ENCODE measurements around the gene PCP4. TPM values are rescaled to one million over a fixed set of nuclear protein-coding genes. Genes with fewer than 3 reads are reported as not detected.

PCP4 gene
- total and polyA plus RNA-seq, 2 donors (not counting 3 experiments of a cell fraction or from before 2014, with no cell fraction given), result not detected

DNA sequence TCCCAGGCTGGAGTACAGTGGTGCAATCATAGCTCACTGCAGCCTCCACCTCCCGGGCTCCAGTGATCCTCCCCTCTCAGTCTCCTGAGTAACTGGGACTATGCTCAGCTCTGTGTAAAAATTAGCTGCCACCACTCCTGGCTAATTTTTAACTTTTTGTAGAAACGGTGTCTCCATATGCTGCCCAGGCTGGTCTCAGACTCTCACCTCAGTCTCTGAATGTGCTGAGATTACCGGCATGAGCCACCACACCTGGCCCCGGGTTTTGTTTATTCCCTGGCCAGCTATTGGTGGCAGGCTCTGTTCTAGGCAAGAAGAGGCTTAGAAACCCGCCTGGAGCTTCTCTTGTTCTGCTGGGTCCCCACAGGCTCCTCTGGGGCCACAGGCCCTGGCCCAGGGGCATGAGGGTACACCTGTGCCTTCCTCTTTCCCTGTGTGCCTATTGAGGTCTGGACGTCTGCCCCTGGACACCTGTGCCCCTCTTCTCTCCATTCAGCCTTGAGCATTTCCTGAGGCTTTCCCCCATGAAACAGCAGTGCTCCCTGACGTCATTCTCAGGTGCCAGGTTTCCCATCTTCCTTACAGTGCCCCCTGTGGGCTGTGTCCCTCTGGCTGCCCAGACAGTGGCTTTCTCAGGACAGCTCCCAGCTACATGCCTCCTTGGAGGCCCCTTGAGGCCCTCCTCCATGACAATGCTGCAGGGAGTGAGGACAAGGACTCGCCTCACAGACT lies 57.5 kb downstream of the PCP4 start:
- dilution Hi-C loops (cut with MboI; ENCODE audit: extremely low pct_ligation_motif_present, low sequenced_read_pairs) (no loop called here), intact Hi-C loops (cut with micrococcal nuclease) (no loop called here)
- peaks cover 4% of the 10 kb centered on the region for H3K9me3 ChIP-seq (replicated peaks; ENCODE audit: control insufficient read depth, insufficient read depth, low read length)

DNA sequence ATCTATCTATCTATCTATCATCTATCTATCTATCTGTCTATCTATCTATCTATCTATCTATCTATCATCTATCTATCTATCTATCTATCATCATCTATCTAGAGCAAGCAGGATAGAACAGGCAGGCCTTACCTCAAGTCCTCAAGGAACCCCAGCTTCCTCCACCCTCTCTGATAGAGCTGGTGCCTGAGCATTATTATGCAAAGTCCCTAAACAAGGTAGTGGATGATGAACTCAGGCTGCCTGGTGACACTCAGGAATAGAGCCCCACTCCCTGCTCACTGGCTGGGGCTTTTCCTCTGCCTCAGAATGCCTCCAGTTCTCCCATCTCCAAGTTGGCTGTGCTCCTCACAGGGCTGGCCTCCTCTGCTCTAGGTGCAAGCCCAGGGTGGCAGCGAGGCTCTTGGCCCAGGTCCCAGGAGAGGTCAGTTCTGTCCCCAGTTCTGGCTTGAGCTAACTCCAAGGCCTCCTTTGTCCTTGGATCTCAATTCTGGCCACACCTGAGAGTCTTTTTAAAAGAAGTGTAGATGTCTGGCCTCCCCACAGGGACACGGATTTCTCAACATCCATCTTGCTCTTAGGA lies 60.2 kb downstream of the PCP4 start:
- DNase-seq (ENCODE audit: low read depth, low spot score), result no peak
- FAIRE-seq, result no peak
- Histone ChIP-seq H3K27ac (ENCODE audit: insufficient read depth, low read depth, low read length) (no peak overlapping the region), H3K79me2 (ENCODE audit: control insufficient read depth, insufficient read depth, low read length) (no peaks in the 10 kb centered on the region), H2AFZ (ENCODE audit: low read depth, low read length) (no peak overlapping the region), H4K20me1 (replicated peaks; ENCODE audit: control insufficient read depth, extremely low read depth, insufficient read depth, low read length) (no peaks in the 10 kb centered on the region), H3K9me3 (replicated peaks; ENCODE audit: control insufficient read depth, insufficient read depth, low read length) (peaks cover 7% of the 10 kb centered on the region), H3K36me3 (ENCODE audit: control insufficient read depth in 2 of 2, extremely low read depth in 1 of 2, insufficient read depth in 2 of 2, low read length in 2 of 2) (no peaks in the 10 kb centered on the region), H3K9ac (replicated peaks; ENCODE audit: extremely low read depth, insufficient read depth, low read length) (no peak overlapping the region), H3K27me3 (ENCODE audit: control insufficient read depth in 2 of 2, insufficient read depth in 2 of 2, low read length in 2 of 2) (no peaks in the 10 kb centered on the region), H3K4me3 (replicated peaks in 1 of 3; ENCODE audit: insufficient read depth in 1 of 3, low read depth in 1 of 3, low read length in 3 of 3) (no peak overlapping the region), H3K9me1 (replicated peaks; ENCODE audit: control insufficient read depth, extremely low read depth, insufficient read depth, low read length) (no peaks in the 10 kb centered on the region), H3K4me2 (ENCODE audit: insufficient read depth, low read length) (no peak overlapping the region), H3K4me1 (ENCODE audit: control insufficient read depth, extremely low read depth, insufficient read depth, low read length) (no peaks in the 10 kb centered on the region)
- TF ChIP-seq MYC (IDR thresholded peaks at IDR 0.05; ENCODE audit: low read depth, low read length) (no peak), GATA2 (IDR thresholded peaks at IDR 0.05; ENCODE audit: insufficient read depth, insufficient read length, low read depth, low read length) (no peak), POLR2A (IDR thresholded peaks at IDR 0.05; ENCODE audit: low read depth, low read length) (no peak), JUN (IDR thresholded peaks at IDR 0.05; ENCODE audit: borderline replicate concordance, insufficient read depth, insufficient read length, low read depth) (no peak)
- TF ChIP-seq, protein P1, sequence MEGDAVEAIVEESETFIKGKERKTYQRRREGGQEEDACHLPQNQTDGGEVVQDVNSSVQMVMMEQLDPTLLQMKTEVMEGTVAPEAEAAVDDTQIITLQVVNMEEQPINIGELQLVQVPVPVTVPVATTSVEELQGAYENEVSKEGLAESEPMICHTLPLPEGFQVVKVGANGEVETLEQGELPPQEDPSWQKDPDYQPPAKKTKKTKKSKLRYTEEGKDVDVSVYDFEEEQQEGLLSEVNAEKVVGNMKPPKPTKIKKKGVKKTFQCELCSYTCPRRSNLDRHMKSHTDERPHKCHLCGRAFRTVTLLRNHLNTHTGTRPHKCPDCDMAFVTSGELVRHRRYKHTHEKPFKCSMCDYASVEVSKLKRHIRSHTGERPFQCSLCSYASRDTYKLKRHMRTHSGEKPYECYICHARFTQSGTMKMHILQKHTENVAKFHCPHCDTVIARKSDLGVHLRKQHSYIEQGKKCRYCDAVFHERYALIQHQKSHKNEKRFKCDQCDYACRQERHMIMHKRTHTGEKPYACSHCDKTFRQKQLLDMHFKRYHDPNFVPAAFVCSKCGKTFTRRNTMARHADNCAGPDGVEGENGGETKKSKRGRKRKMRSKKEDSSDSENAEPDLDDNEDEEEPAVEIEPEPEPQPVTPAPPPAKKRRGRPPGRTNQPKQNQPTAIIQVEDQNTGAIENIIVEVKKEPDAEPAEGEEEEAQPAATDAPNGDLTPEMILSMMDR (IDR thresholded peaks at IDR 0.05; ENCODE audit: extremely low read depth in 1 of 2, insufficient read depth in 1 of 2, low read depth in 1 of 2, low read length in 2 of 2), result no peak
- no TSS peak for BruUV-seq (replicated peaks)
- intact Hi-C loops (cut with micrococcal nuclease), result no loop called here
- dilution Hi-C loops (cut with MboI; ENCODE audit: extremely low pct_ligation_motif_present, low sequenced_read_pairs), result no loop called here
- CTCF ChIA-PET, result no interaction called here
- POLR2A ChIA-PET, result no interaction called here

More for the DNA sequence above, 57.5 kb downstream of the PCP4 start:
- no peak overlapping the region for H3K27ac ChIP-seq (ENCODE audit: insufficient read depth, low read depth, low read length)
- H3K79me2 ChIP-seq (ENCODE audit: control insufficient read depth, insufficient read depth, low read length), result no peaks in the 10 kb centered on the region
- H3K4me3 ChIP-seq (replicated peaks in 1 of 3; ENCODE audit: insufficient read depth in 1 of 3, low read depth in 1 of 3, low read length in 3 of 3), result no peak overlapping the region
- H3K36me3 ChIP-seq (ENCODE audit: control insufficient read depth in 2 of 2, extremely low read depth in 1 of 2, insufficient read depth in 2 of 2, low read length in 2 of 2), result no peaks in the 10 kb centered on the region
- CTCF ChIA-PET, result no interaction called here
- H2AFZ ChIP-seq (ENCODE audit: low read depth, low read length), result no peak overlapping the region
- TF ChIP-seq GATA2 (IDR thresholded peaks at IDR 0.05; ENCODE audit: insufficient read depth, insufficient read length, low read depth, low read length) (no peak), EZH2 (IDR thresholded peaks at IDR 0.05; ENCODE audit: borderline replicate concordance, low read depth, low read length, severe bottlenecking) (no peak)
- TF ChIP-seq, protein P2, sequence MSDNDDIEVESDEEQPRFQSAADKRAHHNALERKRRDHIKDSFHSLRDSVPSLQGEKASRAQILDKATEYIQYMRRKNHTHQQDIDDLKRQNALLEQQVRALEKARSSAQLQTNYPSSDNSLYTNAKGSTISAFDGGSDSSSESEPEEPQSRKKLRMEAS (IDR thresholded peaks at IDR 0.05; ENCODE audit: insufficient read depth, insufficient read length), result no peak
- no peaks in the 10 kb centered on the region for H4K20me1 ChIP-seq (replicated peaks; ENCODE audit: control insufficient read depth, extremely low read depth, insufficient read depth, low read length)
- DNase-seq (ENCODE audit: low read depth, low spot score) (no peak), FAIRE-seq (no peak)
- H3K4me2 ChIP-seq (ENCODE audit: insufficient read depth, low read length), result no peak overlapping the region
- BruUV-seq (replicated peaks), result no TSS peak
- no peaks in the 10 kb centered on the region for H3K27me3 ChIP-seq (ENCODE audit: control insufficient read depth in 2 of 2, insufficient read depth in 2 of 2, low read length in 2 of 2)
- no peak overlapping the region for H3K9ac ChIP-seq (replicated peaks; ENCODE audit: extremely low read depth, insufficient read depth, low read length)
- H3K9me1 ChIP-seq (replicated peaks; ENCODE audit: control insufficient read depth, extremely low read depth, insufficient read depth, low read length), result no peaks in the 10 kb centered on the region
- no peaks in the 10 kb centered on the region for H3K4me1 ChIP-seq (ENCODE audit: control insufficient read depth, extremely low read depth, insufficient read depth, low read length)
- POLR2A ChIA-PET, result no interaction called here

Data from endothelial cell of umbilical vein (primary cell).